SK-N-SH treated with all-trans-retinoic acid at 6 μM for 48 hours (cell line): ENCODE data around the gene CPNE5.

Experiments used
- ATAC-seq: fragments of 200-7000 bp; cut with Tn5 transposase; 3 replicates; pipeline ENCODE4 v1.9.1; 2020; ENCODE audit warnings: mild to moderate bottlenecking, moderate library complexity
- ARNTL ChIP-seq: fragments of 450-650 bp; formaldehyde crosslinking; IDR thresholded peaks from 2 replicates; pipeline ENCODE4 v1.5.0; 2020; ENCODE audit warnings: low read depth, mild to moderate bottlenecking, moderate library complexity, borderline replicate concordance
- BACH2 ChIP-seq: fragments of 250-450 bp; sonication (Bioruptor Pico); IDR thresholded peaks from 2 replicates; pipeline ENCODE4 v1.9.0; 2021; ENCODE audit warnings: mild to moderate bottlenecking, borderline replicate concordance
- CREB5 ChIP-seq: fragments of 250-450 bp; sonication (Bioruptor Pico); IDR thresholded peaks from 2 replicates; pipeline ENCODE4 v1.5.1; 2020; ENCODE audit warnings: low read depth, mild to moderate bottlenecking, moderate library complexity
- CSDC2 ChIP-seq: fragments of 250-450 bp; sonication (Bioruptor Pico); IDR thresholded peaks from 2 replicates; pipeline ENCODE4 v1.5.0; 2020; ENCODE audit warnings: mild to moderate bottlenecking, moderate library complexity
- CSRNP3 ChIP-seq: fragments of 250-450 bp; sonication (Bioruptor Pico); IDR thresholded peaks from 2 replicates; pipeline ENCODE4 v1.5.1; 2021; ENCODE audit warnings: mild to moderate bottlenecking, moderate library complexity
- ESRRG ChIP-seq: fragments of 250-450 bp; sonication (Bioruptor Pico); IDR thresholded peaks from 2 replicates; pipeline ENCODE4 v1.6.1; 2021; ENCODE audit warnings: mild to moderate bottlenecking
- GLIS3 ChIP-seq: fragments of 250-450 bp; sonication (Bioruptor Pico); IDR thresholded peaks from 2 replicates; pipeline ENCODE4 v1.5.0; 2020; ENCODE audit warnings: mild to moderate bottlenecking, moderate library complexity
- ISL1 ChIP-seq: fragments of 250-450 bp; sonication (Bioruptor Pico); IDR thresholded peaks from 2 replicates; pipeline ENCODE4 v2.1.2; 2022; ENCODE audit warnings: mild to moderate bottlenecking, moderate library complexity
- OSR1 ChIP-seq: fragments of 250-450 bp; sonication (Bioruptor Pico); IDR thresholded peaks from 2 replicates; pipeline ENCODE4 v1.8.0; 2022; ENCODE audit warnings: moderate library complexity, mild to moderate bottlenecking, inconsistent platforms
- PPARA ChIP-seq: fragments of 250-450 bp; sonication (Bioruptor Pico); IDR thresholded peaks from 2 replicates; pipeline ENCODE4 v1.5.0; 2020; ENCODE audit warnings: mild to moderate bottlenecking, borderline replicate concordance
- RARB ChIP-seq: fragments of 250-450 bp; sonication (Bioruptor Pico); IDR thresholded peaks from 2 replicates; pipeline ENCODE4 v1.8.0; 2021; ENCODE audit warnings: mild to moderate bottlenecking, moderate library complexity
- SNAI2 ChIP-seq: fragments of 250-450 bp; sonication (Bioruptor Pico); IDR thresholded peaks from 2 replicates; pipeline ENCODE4 v1.5.0; 2020; ENCODE audit warnings: mild to moderate bottlenecking, moderate library complexity
- TCF4 ChIP-seq: fragments of 250-450 bp; sonication (Bioruptor Pico); IDR thresholded peaks from 2 replicates; pipeline ENCODE4 v1.8.0; 2021; ENCODE audit warnings: mild to moderate bottlenecking, moderate library complexity, borderline replicate concordance
- TOX ChIP-seq: fragments of 250-450 bp; sonication (Bioruptor Pico); IDR thresholded peaks from 2 replicates; pipeline ENCODE4 v1.8.0; 2021; ENCODE audit warnings: mild to moderate bottlenecking, moderate library complexity, borderline replicate concordance
- ZC3H10 ChIP-seq: fragments of 250-450 bp; sonication (Bioruptor Pico); IDR thresholded peaks from 2 replicates; pipeline ENCODE4 v1.5.1; 2021; ENCODE audit warnings: mild to moderate bottlenecking, moderate library complexity
- ZFP3 ChIP-seq: fragments of 250-450 bp; sonication (Bioruptor Pico); IDR thresholded peaks from 2 replicates; pipeline ENCODE4 v1.5.0; 2020; ENCODE audit warnings: mild to moderate bottlenecking, moderate library complexity
- ZFP30 ChIP-seq: fragments of 450-650 bp; formaldehyde crosslinking; IDR thresholded peaks from 2 replicates; pipeline ENCODE4 v1.5.0; 2022; ENCODE audit warnings: mild to moderate bottlenecking, moderate library complexity
- ZNF565 ChIP-seq: fragments of 450-650 bp; formaldehyde crosslinking; conservative IDR thresholded peaks from 2 replicates; pipeline ENCODE4 v1.5.0; 2020; ENCODE audit warnings: low read depth, mild to moderate bottlenecking, moderate library complexity
- ZNF70 ChIP-seq: fragments of 450-650 bp; formaldehyde crosslinking; IDR thresholded peaks from 2 replicates; pipeline ENCODE4 v1.5.0; 2020; ENCODE audit warnings: mild to moderate bottlenecking, moderate library complexity
- ZNF8 ChIP-seq: fragments of 450-650 bp; formaldehyde crosslinking; IDR thresholded peaks from 2 replicates; pipeline ENCODE4 v1.5.0; 2020; ENCODE audit warnings: mild to moderate bottlenecking, moderate library complexity
- TF ChIP-seq, protein P1 (sequence below): fragments of 250-450 bp; sonication (Bioruptor Pico); IDR thresholded peaks from 2 replicates; pipeline ENCODE4 v1.5.0; 2020; ENCODE audit warnings: mild to moderate bottlenecking, moderate library complexity

Gene CPNE5

DNA sequence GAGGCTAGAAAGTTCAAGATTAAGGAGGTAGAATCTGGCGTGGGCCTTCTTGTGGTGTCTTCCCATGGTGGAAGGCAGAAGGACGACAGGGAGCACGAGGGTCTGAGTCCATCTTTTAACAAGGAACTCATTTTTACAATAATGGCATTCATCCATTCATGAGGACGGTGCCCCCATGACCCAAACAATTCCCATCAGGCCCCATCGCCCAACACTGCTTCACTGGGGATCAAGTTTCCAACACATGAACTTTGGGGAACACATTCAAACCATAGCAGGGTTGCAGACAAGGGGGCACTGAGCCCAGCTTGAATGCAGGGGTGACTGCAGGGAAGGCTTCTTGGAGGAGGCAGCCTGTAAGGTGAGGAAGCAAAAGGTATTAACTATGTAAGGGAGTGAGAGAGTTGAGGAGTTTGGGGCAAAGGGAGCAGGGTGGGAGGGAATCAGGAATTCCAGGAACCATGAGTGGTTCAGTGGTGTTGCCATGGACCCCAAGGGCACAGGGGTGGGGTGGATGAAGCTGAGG lies 136.1 kb downstream of the CPNE5 start:
- no peak for ATAC-seq

GRCh38 chr6:36702656-36703055 lies 136.6 kb downstream of the CPNE5 start:
- ATAC-seq, result no peak

More for the DNA sequence above, 136.1 kb downstream of the CPNE5 start:
- TF ChIP-seq SNAI2 (CRISPR knock-in tag) (no peak), RARB (CRISPR knock-in tag) (no peak), TOX (CRISPR knock-in tag) (no peak), TCF4 (CRISPR knock-in tag) (no peak), ARNTL (no peak), CREB5 (no peak), GLIS3 (CRISPR knock-in tag) (no peak)
- TF ChIP-seq, protein P1, sequence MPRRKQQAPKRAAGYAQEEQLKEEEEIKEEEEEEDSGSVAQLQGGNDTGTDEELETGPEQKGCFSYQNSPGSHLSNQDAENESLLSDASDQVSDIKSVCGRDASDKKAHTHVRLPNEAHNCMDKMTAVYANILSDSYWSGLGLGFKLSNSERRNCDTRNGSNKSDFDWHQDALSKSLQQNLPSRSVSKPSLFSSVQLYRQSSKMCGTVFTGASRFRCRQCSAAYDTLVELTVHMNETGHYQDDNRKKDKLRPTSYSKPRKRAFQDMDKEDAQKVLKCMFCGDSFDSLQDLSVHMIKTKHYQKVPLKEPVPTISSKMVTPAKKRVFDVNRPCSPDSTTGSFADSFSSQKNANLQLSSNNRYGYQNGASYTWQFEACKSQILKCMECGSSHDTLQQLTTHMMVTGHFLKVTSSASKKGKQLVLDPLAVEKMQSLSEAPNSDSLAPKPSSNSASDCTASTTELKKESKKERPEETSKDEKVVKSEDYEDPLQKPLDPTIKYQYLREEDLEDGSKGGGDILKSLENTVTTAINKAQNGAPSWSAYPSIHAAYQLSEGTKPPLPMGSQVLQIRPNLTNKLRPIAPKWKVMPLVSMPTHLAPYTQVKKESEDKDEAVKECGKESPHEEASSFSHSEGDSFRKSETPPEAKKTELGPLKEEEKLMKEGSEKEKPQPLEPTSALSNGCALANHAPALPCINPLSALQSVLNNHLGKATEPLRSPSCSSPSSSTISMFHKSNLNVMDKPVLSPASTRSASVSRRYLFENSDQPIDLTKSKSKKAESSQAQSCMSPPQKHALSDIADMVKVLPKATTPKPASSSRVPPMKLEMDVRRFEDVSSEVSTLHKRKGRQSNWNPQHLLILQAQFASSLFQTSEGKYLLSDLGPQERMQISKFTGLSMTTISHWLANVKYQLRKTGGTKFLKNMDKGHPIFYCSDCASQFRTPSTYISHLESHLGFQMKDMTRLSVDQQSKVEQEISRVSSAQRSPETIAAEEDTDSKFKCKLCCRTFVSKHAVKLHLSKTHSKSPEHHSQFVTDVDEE, result no peak

More at GRCh38 chr6:36702656-36703055, 136.6 kb downstream of the CPNE5 start:
- TF ChIP-seq CSDC2, result no peak
- TF ChIP-seq ZFP3, result no peak
- TF ChIP-seq, protein P1, result no peak
- TF ChIP-seq ZFP30 (CRISPR knock-in tag), result no peak
- no peak for TF ChIP-seq CREB5
- TF ChIP-seq BACH2 (CRISPR knock-in tag), result no peak
- TF ChIP-seq CSRNP3 (CRISPR knock-in tag), result no peak
- no peak for TF ChIP-seq ZC3H10
- TF ChIP-seq ESRRG (CRISPR knock-in tag), result no peak
- no peak for TF ChIP-seq TOX (CRISPR knock-in tag)
- no peak for TF ChIP-seq ISL1
- no peak for TF ChIP-seq ZNF70 (CRISPR knock-in tag)
- TF ChIP-seq PPARA (CRISPR knock-in tag), result no peak
- TF ChIP-seq ZNF8 (CRISPR knock-in tag), result no peak
- no peak for TF ChIP-seq OSR1 (CRISPR knock-in tag)
- no peak for TF ChIP-seq ZNF565
- TF ChIP-seq GLIS3 (CRISPR knock-in tag), result no peak
- no peak for TF ChIP-seq TCF4 (CRISPR knock-in tag)
- no peak for TF ChIP-seq ARNTL
- TF ChIP-seq SNAI2 (CRISPR knock-in tag), result no peak
